Measurements from ENCODE around the gene LNPEP. TPM values are rescaled to one million over a fixed set of nuclear protein-coding genes. Genes with fewer than 3 reads are reported as not detected.

The LNPEP gene
- total and polyA plus RNA-seq, 2 donors (not counting 1 experiment from before 2014, with no cell fraction given): 10.5 to 92.9 TPM

DNA sequence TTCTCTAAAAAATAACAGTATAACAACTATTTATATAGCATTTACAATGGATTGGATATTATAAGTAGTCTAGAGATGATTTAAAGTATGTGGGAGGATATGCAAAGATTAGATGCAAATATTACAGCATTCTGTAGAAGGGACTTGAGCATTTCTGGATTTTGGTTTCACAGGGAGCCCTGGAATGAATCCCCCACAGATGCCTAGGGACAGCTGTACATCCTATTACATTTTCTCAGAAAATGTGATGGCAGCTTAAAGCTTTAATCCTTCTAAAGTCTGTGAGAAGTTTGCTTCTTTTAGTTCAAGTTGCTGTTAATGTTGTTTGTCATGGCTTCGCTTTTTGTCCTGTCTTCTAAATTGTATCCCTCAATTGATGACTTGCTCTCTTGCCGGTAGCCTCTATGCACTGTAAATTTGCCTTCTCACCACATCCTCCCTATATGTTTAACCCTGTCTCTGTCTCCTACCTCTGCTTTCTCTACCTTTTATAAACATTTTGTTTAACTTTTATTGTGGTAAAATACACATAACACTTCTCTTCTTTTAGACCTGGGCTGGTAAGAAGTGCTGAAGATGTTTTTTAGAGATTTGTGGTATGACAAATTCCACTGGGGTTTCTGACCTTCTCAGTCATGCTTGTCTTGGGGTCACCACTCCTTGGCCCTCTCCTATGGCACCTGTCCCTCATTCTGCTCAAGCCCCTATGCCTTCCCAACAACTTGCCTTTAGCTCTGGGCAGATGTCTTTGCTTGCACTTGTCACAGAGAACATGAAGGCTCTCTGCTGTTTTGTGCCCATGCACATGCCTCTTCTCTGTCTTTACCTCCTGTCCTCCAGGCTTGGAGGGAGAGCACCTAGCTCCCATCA, 37.9 kb downstream of the LNPEP start:
- ChIA-PET CTCF (interaction anchor here (0.5 to 1.8 kb wide), 7 partner anchors 24 to 105 kb away, joined by 3 to 7 read pairs (median 3); partner anchors contain the start of gene LNPEP), POLR2A (no interaction called here)
- Mint-ChIP-seq H3K9me3 (ENCODE audit: insufficient read depth) (no peaks in the 10 kb centered on the region), H3K27ac (peak overlapping the region; percentile 12), H3K27me3 (no peaks in the 10 kb centered on the region), H3K4me1 (peaks cover 70% of the 10 kb centered on the region), H3K4me3 (peak overlapping the region; percentile 18)
- H3K9me3 ChIP-seq (ENCODE audit: control extremely low read depth in 1 of 3, control insufficient read depth in 2 of 3, insufficient read depth in 1 of 3, low read length in 2 of 3): no peaks in the 10 kb centered on the region
- H2AFZ ChIP-seq (ENCODE audit: insufficient read depth, low read depth, low read length, poor library complexity, severe bottlenecking): no peak overlapping the region
- WGBS (ENCODE audit: insufficient coverage): no CpG with 5 or more reads among the region's 2 CpGs
- intact Hi-C loops (cut with micrococcal nuclease): loop anchor here (2.0 kb wide), 1 partner anchor 13 kb away; no protein-coding TSS in a partner anchor
- peaks cover 30 to 46% of the 10 kb centered on the region in 2 donors for H3K4me1 ChIP-seq (ENCODE audit: control insufficient read depth in 2 of 2, insufficient read depth in 2 of 2, low read length in 2 of 2)
- H3K4me3 ChIP-seq (ENCODE audit: control extremely low read depth in 1 of 5, extremely low read depth in 1 of 5, insufficient read depth in 1 of 5, low read depth in 2 of 5, low read length in 4 of 5): no peak overlapping the region
- H3K27me3 ChIP-seq (replicated peaks in 1 of 4; ENCODE audit: control extremely low read depth in 1 of 4, control insufficient read depth in 3 of 4, insufficient read depth in 4 of 4, low read length in 3 of 4): no peaks in the 10 kb centered on the region
- TF ChIP-seq, protein P1, sequence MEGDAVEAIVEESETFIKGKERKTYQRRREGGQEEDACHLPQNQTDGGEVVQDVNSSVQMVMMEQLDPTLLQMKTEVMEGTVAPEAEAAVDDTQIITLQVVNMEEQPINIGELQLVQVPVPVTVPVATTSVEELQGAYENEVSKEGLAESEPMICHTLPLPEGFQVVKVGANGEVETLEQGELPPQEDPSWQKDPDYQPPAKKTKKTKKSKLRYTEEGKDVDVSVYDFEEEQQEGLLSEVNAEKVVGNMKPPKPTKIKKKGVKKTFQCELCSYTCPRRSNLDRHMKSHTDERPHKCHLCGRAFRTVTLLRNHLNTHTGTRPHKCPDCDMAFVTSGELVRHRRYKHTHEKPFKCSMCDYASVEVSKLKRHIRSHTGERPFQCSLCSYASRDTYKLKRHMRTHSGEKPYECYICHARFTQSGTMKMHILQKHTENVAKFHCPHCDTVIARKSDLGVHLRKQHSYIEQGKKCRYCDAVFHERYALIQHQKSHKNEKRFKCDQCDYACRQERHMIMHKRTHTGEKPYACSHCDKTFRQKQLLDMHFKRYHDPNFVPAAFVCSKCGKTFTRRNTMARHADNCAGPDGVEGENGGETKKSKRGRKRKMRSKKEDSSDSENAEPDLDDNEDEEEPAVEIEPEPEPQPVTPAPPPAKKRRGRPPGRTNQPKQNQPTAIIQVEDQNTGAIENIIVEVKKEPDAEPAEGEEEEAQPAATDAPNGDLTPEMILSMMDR (IDR thresholded peaks at IDR 0.05): no peak
- no peak for TF ChIP-seq EZH2 (IDR thresholded peaks at IDR 0.05; ENCODE audit: borderline replicate concordance, insufficient read depth, low read depth, low read length, poor library complexity, severe bottlenecking)
- peak overlapping the region in 1 of 2 donors; percentile 30 for H3K27ac ChIP-seq (ENCODE audit: low read length in 2 of 2)
- H3K4me2 ChIP-seq (replicated peaks; ENCODE audit: low read depth, low read length, poor library complexity, severe bottlenecking): peak overlapping the region; percentile 51
- H3K79me2 ChIP-seq (ENCODE audit: control insufficient read depth, insufficient read depth, low read length): peaks cover 99% of the 10 kb centered on the region
- DNase-seq (no peak), ATAC-seq (ENCODE audit: low read depth) (no peak)
- no peak overlapping the region for H3K9ac ChIP-seq (ENCODE audit: low read length)
- H4K20me1 ChIP-seq (ENCODE audit: control insufficient read depth, insufficient read depth, low read length, poor library complexity, severe bottlenecking): peaks cover 48% of the 10 kb centered on the region
- peaks cover 0 to 7% of the 10 kb centered on the region in 2 experiments for H3K36me3 ChIP-seq (replicated peaks in 1 of 2; ENCODE audit: control extremely low read depth in 1 of 2, control insufficient read depth in 1 of 2, extremely low read depth in 1 of 2, insufficient read depth in 2 of 2, low read length in 1 of 2)

GRCh38 chr5:96975656-96976055, 39.8 kb downstream of the LNPEP start:
- Mint-ChIP-seq H3K4me1 (peaks cover 57% of the 10 kb centered on the region), H3K27me3 (no peaks in the 10 kb centered on the region), H3K4me3 (no peak overlapping the region), H3K9me3 (ENCODE audit: insufficient read depth) (no peaks in the 10 kb centered on the region), H3K27ac (no peak overlapping the region)
- Histone ChIP-seq H3K9me3 (ENCODE audit: control extremely low read depth in 1 of 3, control insufficient read depth in 2 of 3, insufficient read depth in 1 of 3, low read length in 2 of 3) (no peaks in the 10 kb centered on the region), H3K79me2 (ENCODE audit: control insufficient read depth, insufficient read depth, low read length) (peaks cover 98% of the 10 kb centered on the region), H3K36me3 (replicated peaks in 1 of 2; ENCODE audit: control extremely low read depth in 1 of 2, control insufficient read depth in 1 of 2, extremely low read depth in 1 of 2, insufficient read depth in 2 of 2, low read length in 1 of 2) (peaks cover 3 to 25% of the 10 kb centered on the region in 2 experiments), H2AFZ (ENCODE audit: insufficient read depth, low read depth, low read length, poor library complexity, severe bottlenecking) (no peak overlapping the region), H3K4me1 (ENCODE audit: control insufficient read depth in 2 of 2, insufficient read depth in 2 of 2, low read length in 2 of 2) (peaks cover 25 to 34% of the 10 kb centered on the region in 2 donors), H3K4me3 (ENCODE audit: control extremely low read depth in 1 of 5, extremely low read depth in 1 of 5, insufficient read depth in 1 of 5, low read depth in 2 of 5, low read length in 4 of 5) (no peak overlapping the region), H3K27ac (ENCODE audit: low read length in 2 of 2) (no peak overlapping the region), H4K20me1 (ENCODE audit: control insufficient read depth, insufficient read depth, low read length, poor library complexity, severe bottlenecking) (peaks cover 52% of the 10 kb centered on the region), H3K9ac (ENCODE audit: low read length) (no peak overlapping the region), H3K4me2 (replicated peaks; ENCODE audit: low read depth, low read length, poor library complexity, severe bottlenecking) (no peak overlapping the region), H3K27me3 (replicated peaks in 1 of 4; ENCODE audit: control extremely low read depth in 1 of 4, control insufficient read depth in 3 of 4, insufficient read depth in 4 of 4, low read length in 3 of 4) (no peaks in the 10 kb centered on the region)
- CTCF ChIA-PET: no interaction called here
- intact Hi-C loops (cut with micrococcal nuclease): loop anchor here (2.0 kb wide), 1 partner anchor 15 kb away; no protein-coding TSS in a partner anchor
- DNase-seq (no peak), ATAC-seq (ENCODE audit: low read depth) (no peak)
- POLR2A ChIA-PET: interaction anchor here (1.1 kb wide), 1 partner anchor 50 kb away, joined by 4 read pairs; no protein-coding TSS in a partner anchor
- TF ChIP-seq, protein P1 (IDR thresholded peaks at IDR 0.05): no peak
- TF ChIP-seq EZH2 (IDR thresholded peaks at IDR 0.05; ENCODE audit: borderline replicate concordance, insufficient read depth, low read depth, low read length, poor library complexity, severe bottlenecking): no peak

Data from B cell (primary cell).